ENCODE measurements around the gene AZU1. TPM values are rescaled to one million over a fixed set of nuclear protein-coding genes. Genes with fewer than 3 reads are reported as not detected.

The AZU1 gene
- total and polyA plus RNA-seq, 2 of the 8 experiments (the other 6 are each of a cell fraction or from before 2014, with no cell fraction given), result 0.80 to 1.3 TPM

DNA sequence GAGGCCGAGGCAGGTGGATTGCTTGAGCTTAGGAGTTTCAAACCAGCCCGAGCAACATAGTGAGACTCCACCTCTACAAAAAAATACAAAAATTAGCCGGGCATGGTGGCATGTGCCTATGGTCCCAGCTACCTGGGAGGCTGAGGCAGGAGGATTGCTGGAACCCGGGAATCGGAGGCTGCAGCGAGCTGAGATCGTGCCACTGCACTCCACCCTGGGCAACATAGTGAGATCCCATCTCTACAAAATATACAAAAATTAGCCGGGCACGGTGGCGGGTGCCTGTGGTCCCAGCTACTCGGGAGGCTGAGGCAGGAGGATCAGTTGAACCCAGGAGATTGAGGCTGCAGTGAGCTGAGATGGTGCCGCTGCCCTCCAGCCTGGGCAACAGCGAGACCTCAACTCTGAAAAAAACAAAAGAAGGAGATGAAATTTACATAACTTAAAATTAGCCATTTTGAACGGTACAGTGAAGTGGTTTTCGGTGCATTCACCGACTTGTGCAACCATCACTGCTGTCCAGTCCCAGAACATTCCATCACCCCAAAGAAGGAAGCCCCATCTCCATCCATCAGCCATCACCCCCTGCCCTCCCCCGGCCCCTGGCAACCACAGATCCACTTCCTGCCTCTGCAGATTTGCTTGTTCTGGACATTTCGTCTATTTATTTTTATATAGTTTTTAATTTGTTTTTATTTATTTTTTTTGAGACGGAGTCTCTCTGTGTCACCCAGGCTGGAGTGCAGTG lies 1.6 kb upstream of the AZU1 start:
- POLR2A ChIA-PET (ENCODE audit: partially characterized antibody), result interaction anchor here (1.1 to 12.0 kb wide), 9 partner anchors 9 to 201 kb away, joined by 4 to 277 read pairs (median 6); partner anchors contain the start of gene PTBP1
- no peak for DNase-seq (ENCODE audit: low read depth in 1 of 2, low spot score in 2 of 2)
- Histone ChIP-seq H3K27ac (ENCODE audit: low read depth, low read length) (no peak overlapping the region), H3K9ac (replicated peaks in 1 of 4; ENCODE audit: extremely low read depth in 1 of 4, low read depth in 3 of 4, low read length in 3 of 4) (no peak overlapping the region), H4K5ac (ENCODE audit: insufficient read length, low read depth, low read length) (no peak overlapping the region), H4K8ac (ENCODE audit: extremely low read depth, insufficient read depth, low read length) (no peak overlapping the region; the same call in 1 of the 2 replicates), H3K23ac (ENCODE audit: insufficient read length) (no peak overlapping the region), H2AK5ac (ENCODE audit: low read depth, low read length) (no peak overlapping the region), H3K18ac (ENCODE audit: extremely low read depth, low read length) (no peak overlapping the region), H3K4me1 (replicated peaks in 1 of 4; ENCODE audit: control insufficient read depth in 3 of 4, insufficient read depth in 4 of 4, low read length in 3 of 4) (peaks cover 0 to 7% (median 5%) of the 10 kb centered on the region in 4 experiments; a peak in 5 of 7 replicates), H3K4ac (replicated peaks; ENCODE audit: insufficient read length, low read depth, low read length) (no peak overlapping the region), H3K4me3 (ENCODE audit: extremely low read depth in 1 of 4, insufficient read depth in 2 of 4, low read depth in 3 of 4, low read length in 4 of 4) (no peak overlapping the region), H3K14ac (ENCODE audit: insufficient read length) (no peak overlapping the region), H2BK20ac (ENCODE audit: low read length) (no peak overlapping the region), H4K91ac (replicated peaks; ENCODE audit: insufficient read length, low read length) (no peak overlapping the region), H2BK120ac (replicated peaks; ENCODE audit: low read depth, low read length) (no peak overlapping the region), H3K27me3 (replicated peaks in 1 of 4; ENCODE audit: control insufficient read depth in 3 of 4, extremely low read depth in 1 of 4, insufficient read depth in 3 of 4, low read length in 3 of 4) (no peaks in the 10 kb centered on the region), H3K9me3 (ENCODE audit: insufficient read depth in 2 of 2, low read depth in 1 of 2, low read length in 1 of 2) (no peaks in the 10 kb centered on the region), H2BK15ac (ENCODE audit: low read length) (no peak overlapping the region), H3K79me1 (ENCODE audit: low read depth, low read length) (no peaks in the 10 kb centered on the region), H3K4me2 (ENCODE audit: insufficient read depth in 1 of 2, low read depth in 2 of 2, low read length in 2 of 2) (no peak overlapping the region), H2AFZ (ENCODE audit: low read length) (no peak overlapping the region), H3K79me2 (ENCODE audit: control insufficient read depth in 1 of 2, insufficient read depth in 2 of 2, low read length in 2 of 2) (no peaks in the 10 kb centered on the region), H2BK12ac (ENCODE audit: low read depth, low read length) (no peak overlapping the region), H3K56ac (replicated peaks; ENCODE audit: insufficient read length, low read depth, low read length) (no peak overlapping the region), H2BK5ac (ENCODE audit: low read depth, low read length) (no peak overlapping the region), H4K20me1 (replicated peaks in 1 of 2; ENCODE audit: control insufficient read depth in 1 of 2, insufficient read depth in 2 of 2, low read length in 2 of 2) (no peaks in the 10 kb centered on the region), H3K23me2 (ENCODE audit: low read depth, low read length) (peaks cover 2% of the 10 kb centered on the region; the same call in 1 of the 2 replicates), H3K36me3 (ENCODE audit: control insufficient read depth in 2 of 4, insufficient read depth in 4 of 4, low read length in 3 of 4) (no peaks in the 10 kb centered on the region)
- WGBS, 2 experiments (ENCODE audit: extremely low coverage in 1 of 2, insufficient coverage in 1 of 2, insufficient read length in 1 of 2, insufficient replicate concordance in 2 of 2, low coverage in 1 of 2, low lambda C conversion rate in 2 of 2, missing lambda C conversion rate in 1 of 2), result 97% methylated on average over 18 of the region's 19 CpGs; no CpG with 5 or more reads in 1 of the 2 experiments
- TF ChIP-seq EGR1 (IDR thresholded peaks at IDR 0.05; ENCODE audit: borderline replicate concordance, low read depth, low read length), result no peak
- peak; percentile 42; the same call in 1 of the 2 replicates for TF ChIP-seq KDM1A (IDR thresholded peaks at IDR 0.05; ENCODE audit: borderline replicate concordance, low read length)
- FAIRE-seq, result no peak
- CTCF ChIA-PET (ENCODE audit: partially characterized antibody), result interaction anchor here (0.6 to 1.8 kb wide), 8 partner anchors 12 to 157 kb away, joined by 3 to 6 read pairs (median 4); no protein-coding TSS in a partner anchor
